GM11168 (cell line): ENCODE measurements around the gene SPINK8.
"Not testable (repeated sequence)": the region's sequence is repeated elsewhere in the genome, so short reads cannot be mapped to it uniquely, and the experiment has no call there.

Source experiments
- in situ Hi-C: fragments of 300-500 bp; cut with MboI; formaldehyde crosslinking; loops from one replicate; pipeline ENCODE4 v1.12.0; 2022; ENCODE audit warnings: low sequenced_read_pairs; ENCODE audit not compliant: unreplicated experiment

The SPINK8 gene

GRCh38 chr3:48333346-48334245 lies at the start of gene SPINK8:
Gene SPINK8 (minus strand): TSS chr3:48333661. CDS start chr3:48328341, 5,320 bp downstream.
- in situ Hi-C loops, result not testable (repeated sequence)

- in situ Hi-C loops, result no loop called here
These were observed 39.5 kb upstream of the SPINK8 start for GRCh38 chr3:48372862-48373435.

GRCh38 chr3:48372377-48372770 lies 38.9 kb upstream of the SPINK8 start:
- in situ Hi-C loops, result no loop called here

- in situ Hi-C loops, result no loop called here
These were observed 38.4 kb upstream of the SPINK8 start, which contains the start of gene FBXW12 for GRCh38 chr3:48371651-48372376. Gene FBXW12 (plus strand): TSS chr3:48372219. CDS start chr3:48372768, 549 bp downstream.

- in situ Hi-C loops, result no loop called here
These were observed 36.9 kb upstream of the SPINK8 start for GRCh38 chr3:48370333-48370713.

- in situ Hi-C loops, result no loop called here
These were observed 36.4 kb upstream of the SPINK8 start for GRCh38 chr3:48369693-48370332.

GRCh38 chr3:48367201-48367600 lies 33.7 kb upstream of the SPINK8 start:
- in situ Hi-C loops, result no loop called here

GRCh38 chr3:48364840-48365239 lies 31.4 kb upstream of the SPINK8 start:
- in situ Hi-C loops, result no loop called here

- in situ Hi-C loops, result no loop called here
These were observed 28.5 kb upstream of the SPINK8 start for GRCh38 chr3:48361928-48362327.

GRCh38 chr3:48356419-48356818 lies 23.0 kb upstream of the SPINK8 start:
- in situ Hi-C loops, result no loop called here

GRCh38 chr3:48353987-48354386 lies 20.5 kb upstream of the SPINK8 start:
- in situ Hi-C loops, result no loop called here

GRCh38 chr3:48352546-48352945 lies 19.1 kb upstream of the SPINK8 start:
- in situ Hi-C loops, result no loop called here

- in situ Hi-C loops, result no loop called here
These were observed 14.0 kb upstream of the SPINK8 start for GRCh38 chr3:48347500-48347899.

GRCh38 chr3:48345946-48346572 lies 12.6 kb upstream of the SPINK8 start:
- in situ Hi-C loops, result no loop called here

GRCh38 chr3:48344867-48345507 lies 11.5 kb upstream of the SPINK8 start:
- in situ Hi-C loops, result no loop called here

GRCh38 chr3:48343432-48343831 lies 10.0 kb upstream of the SPINK8 start:
- in situ Hi-C loops, result no loop called here

- in situ Hi-C loops, result no loop called here
These were observed 5.2 kb upstream of the SPINK8 start for GRCh38 chr3:48338635-48339034.

- in situ Hi-C loops, result not testable (repeated sequence)
These were observed 4.1 kb upstream of the SPINK8 start for GRCh38 chr3:48337536-48337935.

- in situ Hi-C loops, result not testable (repeated sequence)
These were observed 1.8 kb upstream of the SPINK8 start for GRCh38 chr3:48335286-48335685.

- in situ Hi-C loops, result no loop called here
These were observed 1.1 kb upstream of the SPINK8 start for GRCh38 chr3:48334605-48335004.
